ENCODE results near the gene PEMT.

DNA sequence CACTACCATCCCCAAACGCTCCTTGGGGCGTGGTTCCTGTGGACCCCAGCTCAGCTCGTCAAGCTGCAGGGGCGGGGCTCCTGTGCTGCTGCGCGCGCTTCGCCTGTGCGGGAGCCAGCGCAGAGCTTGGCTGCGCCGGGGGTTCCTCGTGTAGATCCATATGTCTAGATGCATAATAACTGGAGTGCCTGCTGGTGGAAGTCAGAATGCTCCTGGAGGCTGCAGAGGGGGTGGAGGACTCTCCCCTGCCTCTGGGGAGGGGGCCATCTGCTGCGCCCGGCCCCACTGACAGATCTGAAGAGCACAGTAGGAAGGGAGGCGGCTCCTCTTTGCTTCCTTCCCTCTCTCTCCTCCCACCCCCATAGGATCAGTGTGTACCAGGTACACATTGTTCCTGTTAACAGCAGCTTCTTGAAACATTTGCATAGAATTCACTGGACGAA, 99.9 kb downstream of the PEMT start:
- TF ChIP-seq, protein P1, sequence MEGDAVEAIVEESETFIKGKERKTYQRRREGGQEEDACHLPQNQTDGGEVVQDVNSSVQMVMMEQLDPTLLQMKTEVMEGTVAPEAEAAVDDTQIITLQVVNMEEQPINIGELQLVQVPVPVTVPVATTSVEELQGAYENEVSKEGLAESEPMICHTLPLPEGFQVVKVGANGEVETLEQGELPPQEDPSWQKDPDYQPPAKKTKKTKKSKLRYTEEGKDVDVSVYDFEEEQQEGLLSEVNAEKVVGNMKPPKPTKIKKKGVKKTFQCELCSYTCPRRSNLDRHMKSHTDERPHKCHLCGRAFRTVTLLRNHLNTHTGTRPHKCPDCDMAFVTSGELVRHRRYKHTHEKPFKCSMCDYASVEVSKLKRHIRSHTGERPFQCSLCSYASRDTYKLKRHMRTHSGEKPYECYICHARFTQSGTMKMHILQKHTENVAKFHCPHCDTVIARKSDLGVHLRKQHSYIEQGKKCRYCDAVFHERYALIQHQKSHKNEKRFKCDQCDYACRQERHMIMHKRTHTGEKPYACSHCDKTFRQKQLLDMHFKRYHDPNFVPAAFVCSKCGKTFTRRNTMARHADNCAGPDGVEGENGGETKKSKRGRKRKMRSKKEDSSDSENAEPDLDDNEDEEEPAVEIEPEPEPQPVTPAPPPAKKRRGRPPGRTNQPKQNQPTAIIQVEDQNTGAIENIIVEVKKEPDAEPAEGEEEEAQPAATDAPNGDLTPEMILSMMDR (IDR thresholded peaks at IDR 0.05): no peak
- TF ChIP-seq EZH2 (IDR thresholded peaks at IDR 0.05; ENCODE audit: borderline replicate concordance, insufficient read depth, low read depth, low read length, poor library complexity, severe bottlenecking): no peak
